ENCODE measurements around the gene CAMK2A.
"Not testable (repeated sequence)": the region's sequence is repeated elsewhere in the genome, so short reads cannot be mapped to it uniquely, and the experiment has no call there.

CAMK2A gene

GRCh38 chr5:150236313-150236712, 53.3 kb downstream of the CAMK2A start:
- no peak for DNase-seq (ENCODE audit: low read depth)

GRCh38 chr5:150235500-150235854, 54.1 kb downstream of the CAMK2A start:
- DNase-seq (ENCODE audit: low read depth) = no peak

GRCh38 chr5:150234576-150235499, 54.7 kb downstream of the CAMK2A start:
- DNase-seq (ENCODE audit: low read depth) = no peak

- not testable (repeated sequence) for DNase-seq (ENCODE audit: low read depth)
These were observed 55.9 kb downstream of the CAMK2A start for GRCh38 chr5:150233706-150234105.

- no peak for DNase-seq (ENCODE audit: low read depth)
These were observed 58.7 kb downstream of the CAMK2A start for GRCh38 chr5:150230842-150231241.

GRCh38 chr5:150229571-150229970, 60.0 kb downstream of the CAMK2A start:
- no peak for DNase-seq (ENCODE audit: low read depth)

- DNase-seq (ENCODE audit: low read depth) = no peak
These were observed 61.8 kb downstream of the CAMK2A start for GRCh38 chr5:150227606-150228273.

GRCh38 chr5:150227036-150227435, 62.5 kb downstream of the CAMK2A start:
- no peak for DNase-seq (ENCODE audit: low read depth)

GRCh38 chr5:150224483-150225027, 65.0 kb downstream of the CAMK2A start:
- no peak for DNase-seq (ENCODE audit: low read depth)

GRCh38 chr5:150223474-150223873, 66.1 kb downstream of the CAMK2A start:
- DNase-seq (ENCODE audit: low read depth) = no peak

GRCh38 chr5:150222906-150223305, 66.7 kb downstream of the CAMK2A start:
- no peak for DNase-seq (ENCODE audit: low read depth)

- no peak for DNase-seq (ENCODE audit: low read depth)
These were observed 68.1 kb downstream of the CAMK2A start for GRCh38 chr5:150221471-150221870.

GRCh38 chr5:150219861-150220260, 69.7 kb downstream of the CAMK2A start:
- DNase-seq (ENCODE audit: low read depth) = no peak

GRCh38 chr5:150219142-150219541, 70.4 kb downstream of the CAMK2A start:
- no peak for DNase-seq (ENCODE audit: low read depth)

GRCh38 chr5:150218693-150219035, 70.9 kb downstream of the CAMK2A start:
- no peak for DNase-seq (ENCODE audit: low read depth)

- peak; percentile 78 for DNase-seq (ENCODE audit: low read depth)
These were observed 71.5 kb downstream of the CAMK2A start for GRCh38 chr5:150217873-150218692.

GRCh38 chr5:150217038-150217437, 72.5 kb downstream of the CAMK2A start:
- DNase-seq (ENCODE audit: low read depth) = no peak

GRCh38 chr5:150215979-150216944, 73.3 kb downstream of the CAMK2A start:
- no peak for DNase-seq (ENCODE audit: low read depth)

GRCh38 chr5:150214289-150214688, 75.3 kb downstream of the CAMK2A start:
- no peak for DNase-seq (ENCODE audit: low read depth)

- DNase-seq (ENCODE audit: low read depth) = no peak
These were observed 76.0 kb downstream of the CAMK2A start for GRCh38 chr5:150213530-150213929.

Data from activated T-cell treated with anti-CD3 and anti-CD28 coated beads for 1 hour (primary cell).